Retinal pigment epithelial cell (primary cell): Measurements from ENCODE around the gene DCAF7.

Experiments used
- DNase-seq: peaks from one replicate; pipeline ENCODE4 v3.0.0-alpha.2; 2010; ENCODE audit warnings: low read depth
- H3K4me3 ChIP-seq: 2 replicates; pipeline ENCODE4 v1.5.1; 2011; ENCODE audit warnings: mild to moderate bottlenecking, low read length, control low read depth, moderate library complexity
- CTCF ChIP-seq: conservative IDR thresholded peaks from 2 replicates; pipeline ENCODE4 v1.5.1; 2011; ENCODE audit warnings: low read depth, low read length, control low read depth, inconsistent platforms

DCAF7 gene

GRCh38 chr17:63639125-63639524, 88.8 kb downstream of the DCAF7 start:
- TF ChIP-seq CTCF = no peak
- DNase-seq = no peak
- no peak overlapping the region for H3K4me3 ChIP-seq

GRCh38 chr17:63640038-63640437, 89.8 kb downstream of the DCAF7 start:
- DNase-seq = no peak
- H3K4me3 ChIP-seq = no peak overlapping the region
- no peak for TF ChIP-seq CTCF

GRCh38 chr17:63641692-63642448, 91.6 kb downstream of the DCAF7 start:
- no peak for DNase-seq
- TF ChIP-seq CTCF = no peak
- no peak overlapping the region for H3K4me3 ChIP-seq
